ENCODE data around the gene TRIOBP.

The TRIOBP gene

GRCh38 chr22:37664249-37665101, 32.4 kb upstream of the TRIOBP start:
- CTCF ChIA-PET, result interaction anchor here (0.6 to 3.0 kb wide), 4 partner anchors 17 to 1160 kb away, joined by 4 to 19 read pairs (median 8); no protein-coding TSS in a partner anchor
- Histone ChIP-seq H3K4me3 (ENCODE audit: low read depth, low read length) (no peak overlapping the region), H3K27ac (ENCODE audit: extremely low read depth, low read depth, low read length) (no peak overlapping the region), H3K9me3 (ENCODE audit: control insufficient read depth, insufficient read depth, low read depth, low read length) (no peaks in the 10 kb centered on the region), H3K36me3 (ENCODE audit: control insufficient read depth in 2 of 2, insufficient read depth in 1 of 2, low read length in 2 of 2) (peaks cover 11 to 36% of the 10 kb centered on the region in 2 experiments; a peak in 2 of 3 replicates), H3K4me1 (ENCODE audit: control insufficient read depth, insufficient read depth, low read length) (peaks cover 12% of the 10 kb centered on the region)
- no peak for TF ChIP-seq ZNF140 (tag by site-specific recombination; IDR thresholded peaks at IDR 0.05)
- TF ChIP-seq ZNF341 (tag by site-specific recombination; IDR thresholded peaks at IDR 0.05; ENCODE audit: low read depth), result 0 out of 2 replicates have a peak, but pooled peaks have one; percentile 14
- 0 out of 2 replicates have a peak, but pooled peaks have one; percentile 16 for TF ChIP-seq ZSCAN30 (tag by site-specific recombination; IDR thresholded peaks at IDR 0.05)
- no peak for TF ChIP-seq ZNF223 (tag by site-specific recombination; IDR thresholded peaks at IDR 0.05)
- TF ChIP-seq TSHZ1 (tag by site-specific recombination; IDR thresholded peaks at IDR 0.05; ENCODE audit: borderline replicate concordance), result no peak
- no peak for TF ChIP-seq SETDB1 (IDR thresholded peaks at IDR 0.05; ENCODE audit: insufficient read length, low read length)
- no peak for TF ChIP-seq REST (tag by site-specific recombination; IDR thresholded peaks at IDR 0.05)
- peak; percentile 36; the same call in 1 of the 2 replicates for TF ChIP-seq ZNF121 (tag by site-specific recombination; IDR thresholded peaks at IDR 0.05)
- no peak for TF ChIP-seq ZNF114 (tag by site-specific recombination; IDR thresholded peaks at IDR 0.05)
- TF ChIP-seq ZNF155 (tag by site-specific recombination; IDR thresholded peaks at IDR 0.05), result no peak
- TF ChIP-seq ZNF10 (tag by site-specific recombination; IDR thresholded peaks at IDR 0.05), result no peak
- TF ChIP-seq ZNF624 (tag by site-specific recombination; IDR thresholded peaks at IDR 0.05), result no peak
- TF ChIP-seq ZNF133 (tag by site-specific recombination; IDR thresholded peaks at IDR 0.05), result no peak
- TF ChIP-seq, protein P1, sequence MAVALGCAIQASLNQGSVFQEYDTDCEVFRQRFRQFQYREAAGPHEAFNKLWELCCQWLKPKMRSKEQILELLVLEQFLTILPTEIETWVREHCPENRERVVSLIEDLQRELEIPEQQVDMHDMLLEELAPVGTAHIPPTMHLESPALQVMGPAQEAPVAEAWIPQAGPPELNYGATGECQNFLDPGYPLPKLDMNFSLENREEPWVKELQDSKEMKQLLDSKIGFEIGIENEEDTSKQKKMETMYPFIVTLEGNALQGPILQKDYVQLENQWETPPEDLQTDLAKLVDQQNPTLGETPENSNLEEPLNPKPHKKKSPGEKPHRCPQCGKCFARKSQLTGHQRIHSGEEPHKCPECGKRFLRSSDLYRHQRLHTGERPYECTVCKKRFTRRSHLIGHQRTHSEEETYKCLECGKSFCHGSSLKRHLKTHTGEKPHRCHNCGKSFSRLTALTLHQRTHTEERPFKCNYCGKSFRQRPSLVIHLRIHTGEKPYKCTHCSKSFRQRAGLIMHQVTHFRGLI (tag by site-specific recombination; IDR thresholded peaks at IDR 0.05), result no peak
- no peak for TF ChIP-seq KLF7 (tag by site-specific recombination; IDR thresholded peaks at IDR 0.05; ENCODE audit: borderline replicate concordance)
- no peak for TF ChIP-seq HOXA7 (CRISPR knock-in tag; IDR thresholded peaks at IDR 0.05; ENCODE audit: borderline replicate concordance)
- TF ChIP-seq ZFP69B (tag by site-specific recombination; IDR thresholded peaks at IDR 0.05), result no peak
- no peak for TF ChIP-seq ZNF791 (tag by site-specific recombination; IDR thresholded peaks at IDR 0.05)
- POLR2A ChIA-PET, result interaction anchor here (0.6 kb wide), 1 partner anchor 11 kb away, joined by 6 read pairs; no protein-coding TSS in a partner anchor

Measured in HEK293 (cell line).